ENCODE measurements around the gene RHBDL3. TPM values are rescaled to one million over a fixed set of nuclear protein-coding genes. Genes with fewer than 3 reads are reported as not detected.
"Not testable (repeated sequence)": the region's sequence is repeated elsewhere in the genome, so short reads cannot be mapped to it uniquely, and the experiment has no call there.

Gene RHBDL3
- total RNA-seq, 1 experiment from 2014 or later, result not detected

DNA sequence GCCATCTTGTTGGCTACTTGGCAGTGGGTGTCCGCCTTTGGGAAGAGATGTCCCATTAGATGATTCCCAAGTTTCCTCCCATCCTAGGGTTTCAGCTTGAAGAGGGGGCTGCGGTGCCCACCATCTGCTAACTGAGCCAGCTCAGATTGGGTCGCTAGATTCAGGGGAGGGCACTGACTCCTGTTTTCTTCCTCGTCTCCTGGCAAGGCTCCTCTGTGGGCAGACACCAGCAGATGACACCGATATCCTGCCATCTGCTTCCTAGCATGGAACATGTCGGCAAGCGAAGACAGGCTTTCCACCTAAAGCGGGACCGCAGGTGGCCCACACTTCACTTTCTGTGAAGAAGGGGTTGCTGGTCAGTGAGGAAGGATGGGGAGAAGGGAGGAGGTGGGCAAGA lies 49.0 kb downstream of the RHBDL3 start:
- ChIA-PET CTCF (no interaction called here), POLR2A (ENCODE audit: unreplicated experiment) (no interaction called here)
- no peak overlapping the region for H3K4me2 ChIP-seq (ENCODE audit: low read length)
- H3K4me1 ChIP-seq (ENCODE audit: insufficient read depth, low read length), result no peaks in the 10 kb centered on the region
- no peaks in the 10 kb centered on the region for H3K9me3 ChIP-seq (ENCODE audit: low read length)
- no peaks in the 10 kb centered on the region for H3F3A ChIP-seq (ENCODE audit: low read length, unreplicated experiment)
- no peaks in the 10 kb centered on the region for H3K36me3 ChIP-seq (ENCODE audit: low read depth, low read length)
- no peak overlapping the region for H2AFZ ChIP-seq (ENCODE audit: low read length)
- H3K9me2 ChIP-seq (replicated peaks; ENCODE audit: low read length), result no peaks in the 10 kb centered on the region
- H3K27me3 ChIP-seq (ENCODE audit: low read length), result peaks cover 4% of the 10 kb centered on the region; the same call in 1 of the 2 replicates
- no peak for ATAC-seq
- no peaks in the 10 kb centered on the region for H3K79me2 ChIP-seq (ENCODE audit: low read length)
- no peaks in the 10 kb centered on the region for H4K20me1 ChIP-seq (ENCODE audit: low read length)
- H3K27ac ChIP-seq (ENCODE audit: low read length), result no peak overlapping the region
- intact Hi-C loops (cut with micrococcal nuclease), result loop anchor here (5.0 kb wide), 1 partner anchor 112 kb away; no protein-coding TSS in a partner anchor
- no peak overlapping the region for H3K9ac ChIP-seq (ENCODE audit: low read length)
- no peak overlapping the region for H3K4me3 ChIP-seq (ENCODE audit: low read length)
- BruUV-seq (replicated peaks), result no TSS peak
- DNase-seq, result no peak
- no peak for TF ChIP-seq EZH2phosphoT487 (IDR thresholded peaks at IDR 0.05; ENCODE audit: borderline replicate concordance, low read length)
- TF ChIP-seq EZH2 (IDR thresholded peaks at IDR 0.05; ENCODE audit: low read length, unreplicated experiment), result no peak
- TF ChIP-seq, protein P1, sequence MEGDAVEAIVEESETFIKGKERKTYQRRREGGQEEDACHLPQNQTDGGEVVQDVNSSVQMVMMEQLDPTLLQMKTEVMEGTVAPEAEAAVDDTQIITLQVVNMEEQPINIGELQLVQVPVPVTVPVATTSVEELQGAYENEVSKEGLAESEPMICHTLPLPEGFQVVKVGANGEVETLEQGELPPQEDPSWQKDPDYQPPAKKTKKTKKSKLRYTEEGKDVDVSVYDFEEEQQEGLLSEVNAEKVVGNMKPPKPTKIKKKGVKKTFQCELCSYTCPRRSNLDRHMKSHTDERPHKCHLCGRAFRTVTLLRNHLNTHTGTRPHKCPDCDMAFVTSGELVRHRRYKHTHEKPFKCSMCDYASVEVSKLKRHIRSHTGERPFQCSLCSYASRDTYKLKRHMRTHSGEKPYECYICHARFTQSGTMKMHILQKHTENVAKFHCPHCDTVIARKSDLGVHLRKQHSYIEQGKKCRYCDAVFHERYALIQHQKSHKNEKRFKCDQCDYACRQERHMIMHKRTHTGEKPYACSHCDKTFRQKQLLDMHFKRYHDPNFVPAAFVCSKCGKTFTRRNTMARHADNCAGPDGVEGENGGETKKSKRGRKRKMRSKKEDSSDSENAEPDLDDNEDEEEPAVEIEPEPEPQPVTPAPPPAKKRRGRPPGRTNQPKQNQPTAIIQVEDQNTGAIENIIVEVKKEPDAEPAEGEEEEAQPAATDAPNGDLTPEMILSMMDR (conservative IDR thresholded peaks at IDR 0.05; ENCODE audit: low read depth, low read length), result no peak

DNA sequence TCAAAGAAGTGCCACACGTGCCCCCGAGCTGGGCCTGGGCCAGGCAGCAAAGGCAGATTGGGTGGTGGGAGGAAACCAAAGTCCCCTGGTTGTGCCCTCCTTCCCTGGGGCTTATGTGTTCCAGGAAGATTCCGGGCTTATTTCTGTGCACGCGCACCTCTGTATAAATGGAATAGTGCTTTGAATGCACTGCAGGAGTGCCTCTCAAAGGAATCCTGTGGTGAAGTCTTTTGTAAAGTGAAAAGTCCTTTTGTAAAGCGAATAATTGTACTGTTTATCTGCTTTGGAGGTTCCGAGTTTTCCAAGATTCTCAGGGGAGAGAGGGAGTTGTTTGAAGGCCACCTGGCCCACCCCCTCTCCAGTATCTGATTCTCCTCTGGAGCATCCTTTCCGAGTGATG lies 49.5 kb downstream of the RHBDL3 start:
- Histone ChIP-seq H3K36me3 (ENCODE audit: low read depth, low read length) (no peaks in the 10 kb centered on the region), H3K4me1 (ENCODE audit: insufficient read depth, low read length) (no peaks in the 10 kb centered on the region), H3K4me3 (ENCODE audit: low read length) (no peak overlapping the region), H3K9me3 (ENCODE audit: low read length) (no peaks in the 10 kb centered on the region), H4K20me1 (ENCODE audit: low read length) (no peaks in the 10 kb centered on the region), H3K79me2 (ENCODE audit: low read length) (no peaks in the 10 kb centered on the region), H3K9me2 (replicated peaks; ENCODE audit: low read length) (no peaks in the 10 kb centered on the region), H3K9ac (ENCODE audit: low read length) (no peak overlapping the region), H3K27me3 (ENCODE audit: low read length) (peaks cover 4% of the 10 kb centered on the region; the same call in 1 of the 2 replicates), H3K4me2 (ENCODE audit: low read length) (no peak overlapping the region), H2AFZ (ENCODE audit: low read length) (no peak overlapping the region), H3F3A (ENCODE audit: low read length, unreplicated experiment) (no peaks in the 10 kb centered on the region), H3K27ac (ENCODE audit: low read length) (no peak overlapping the region)
- ChIA-PET CTCF (no interaction called here), POLR2A (ENCODE audit: unreplicated experiment) (no interaction called here)
- intact Hi-C loops (cut with micrococcal nuclease), result loop anchor here (5.0 kb wide), 1 partner anchor 113 kb away; no protein-coding TSS in a partner anchor
- DNase-seq (no peak), ATAC-seq (no peak)
- TF ChIP-seq, protein P1 (conservative IDR thresholded peaks at IDR 0.05; ENCODE audit: low read depth, low read length), result no peak
- TF ChIP-seq EZH2 (IDR thresholded peaks at IDR 0.05; ENCODE audit: low read length, unreplicated experiment), result no peak
- TF ChIP-seq EZH2phosphoT487 (IDR thresholded peaks at IDR 0.05; ENCODE audit: borderline replicate concordance, low read length), result no peak
- no TSS peak for BruUV-seq (replicated peaks)

DNA sequence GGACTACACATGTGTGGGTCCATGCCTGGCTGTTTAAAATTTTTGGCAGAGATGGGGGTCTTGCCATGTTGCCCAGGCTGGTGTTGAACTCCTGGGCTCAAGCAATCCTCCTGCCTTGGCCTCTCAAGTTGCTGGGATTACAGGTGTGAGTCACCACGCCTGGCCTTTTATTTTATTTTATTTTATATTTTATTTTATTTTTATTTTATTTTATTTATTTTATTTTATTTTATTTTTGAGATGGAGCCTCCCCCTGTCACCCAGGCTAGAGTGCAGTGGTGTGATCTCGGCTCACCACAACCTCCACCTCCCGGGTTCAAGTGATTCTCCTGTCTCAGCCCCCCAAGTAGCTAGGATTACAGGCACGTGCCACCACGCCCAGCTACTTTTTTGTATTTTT lies 51.0 kb downstream of the RHBDL3 start:
- intact Hi-C loops (cut with micrococcal nuclease), result loop anchor here (5.0 kb wide), 1 partner anchor 114 kb away; no protein-coding TSS in a partner anchor
- CTCF ChIA-PET, result interaction anchor here (0.6 kb wide), 1 partner anchor 57 kb away, joined by 5 read pairs; no protein-coding TSS in a partner anchor
- ATAC-seq; H3K4me2 ChIP-seq (ENCODE audit: low read length); H3K36me3 ChIP-seq (ENCODE audit: low read depth, low read length); DNase-seq; H3K4me3 ChIP-seq (ENCODE audit: low read length); H3K27ac ChIP-seq (ENCODE audit: low read length); H3K79me2 ChIP-seq (ENCODE audit: low read length); H3F3A ChIP-seq (ENCODE audit: low read length, unreplicated experiment); BruUV-seq (replicated peaks); H3K9me3 ChIP-seq (ENCODE audit: low read length); POLR2A ChIA-PET (ENCODE audit: unreplicated experiment); H3K9me2 ChIP-seq (replicated peaks; ENCODE audit: low read length); H2AFZ ChIP-seq (ENCODE audit: low read length); H3K9ac ChIP-seq (ENCODE audit: low read length); H3K4me1 ChIP-seq (ENCODE audit: insufficient read depth, low read length); H4K20me1 ChIP-seq (ENCODE audit: low read length); H3K27me3 ChIP-seq (ENCODE audit: low read length): not testable (repeated sequence)
